ENCODE results near the gene AQP6. TPM values are rescaled to one million over a fixed set of nuclear protein-coding genes. Genes with fewer than 3 reads are reported as not detected.

AQP6 gene
- not detected for total RNA-seq

DNA sequence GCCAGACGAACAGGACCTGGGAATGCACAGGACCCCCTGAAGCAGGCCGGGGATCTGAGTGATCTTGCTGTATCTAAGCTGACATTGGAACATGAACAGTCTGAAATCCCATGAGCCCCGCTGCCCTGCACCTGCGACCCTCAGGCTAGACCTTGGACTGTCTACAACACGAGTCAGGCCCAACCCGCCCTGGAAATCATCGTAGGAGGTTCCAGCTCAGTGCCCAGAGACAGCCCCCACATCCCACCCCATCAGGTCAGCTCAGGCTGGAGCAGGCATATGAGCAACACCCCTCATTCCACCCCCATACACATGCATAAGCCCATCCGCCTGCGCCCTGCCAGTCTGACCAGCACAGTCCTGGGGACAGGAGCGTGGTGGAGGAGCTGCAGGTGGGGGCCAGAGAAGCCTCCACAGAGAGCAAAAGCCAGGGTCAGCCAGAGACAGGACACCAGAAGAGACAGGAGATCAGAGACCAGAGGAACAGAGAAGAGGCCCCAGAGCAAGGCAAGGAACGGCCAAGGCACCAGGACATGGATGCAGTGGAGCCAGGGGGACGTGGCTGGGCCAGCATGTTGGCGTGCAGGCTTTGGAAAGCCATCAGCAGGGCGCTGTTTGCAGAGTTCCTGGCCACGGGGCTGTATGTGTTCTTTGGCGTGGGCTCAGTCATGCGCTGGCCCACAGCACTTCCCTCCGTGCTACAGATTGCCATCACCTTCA is at the start of gene AQP6:
AQP6 (plus strand) TSS at position 307 of the 720 bp plus-strand sequence; CDS start at position 534, 227 bp downstream.
- Histone ChIP-seq H3K27ac (no peak within 1 kb of the TSS), H3K36me3 (no peaks in the 10 kb centered on the region), H3K9me3 (no peaks in the 10 kb centered on the region), H3K4me1 (peaks cover 9% of the 10 kb centered on the region), H3K27me3 (peaks cover 19% of the 10 kb centered on the region), H3K4me3 (no peak within 1 kb of the TSS)
- TF ChIP-seq POLR2A (IDR thresholded peaks at IDR 0.05) (no peak), POLR2AphosphoS5 (IDR thresholded peaks at IDR 0.05) (no peak), CTCF (IDR thresholded peaks at IDR 0.05) (no peak), EP300 (IDR thresholded peaks at IDR 0.05) (no peak)
- no peak for DNase-seq (ENCODE audit: low spot score in 2 of 2)
- WGBS: 85% methylated on average over 18 of the region's 18 CpGs

- Histone ChIP-seq H3K36me3 (no peaks in the 10 kb centered on the region), H3K27me3 (no peaks in the 10 kb centered on the region), H3K4me3 (no peak overlapping the region), H3K27ac (no peak overlapping the region), H3K4me1 (peaks cover 14% of the 10 kb centered on the region), H3K9me3 (no peaks in the 10 kb centered on the region)
- TF ChIP-seq CTCF (IDR thresholded peaks at IDR 0.05): no peak
- TF ChIP-seq EP300 (IDR thresholded peaks at IDR 0.05): no peak
- TF ChIP-seq POLR2AphosphoS5 (IDR thresholded peaks at IDR 0.05): no peak
- TF ChIP-seq POLR2A (IDR thresholded peaks at IDR 0.05): no peak
- no peak for DNase-seq (ENCODE audit: low spot score in 2 of 2)
- 81% methylated on average over 7 of the region's 7 CpGs for WGBS
Measured at GRCh38 chr12:49923035-49923644, 49.6 kb upstream of the AQP6 start.

DNA sequence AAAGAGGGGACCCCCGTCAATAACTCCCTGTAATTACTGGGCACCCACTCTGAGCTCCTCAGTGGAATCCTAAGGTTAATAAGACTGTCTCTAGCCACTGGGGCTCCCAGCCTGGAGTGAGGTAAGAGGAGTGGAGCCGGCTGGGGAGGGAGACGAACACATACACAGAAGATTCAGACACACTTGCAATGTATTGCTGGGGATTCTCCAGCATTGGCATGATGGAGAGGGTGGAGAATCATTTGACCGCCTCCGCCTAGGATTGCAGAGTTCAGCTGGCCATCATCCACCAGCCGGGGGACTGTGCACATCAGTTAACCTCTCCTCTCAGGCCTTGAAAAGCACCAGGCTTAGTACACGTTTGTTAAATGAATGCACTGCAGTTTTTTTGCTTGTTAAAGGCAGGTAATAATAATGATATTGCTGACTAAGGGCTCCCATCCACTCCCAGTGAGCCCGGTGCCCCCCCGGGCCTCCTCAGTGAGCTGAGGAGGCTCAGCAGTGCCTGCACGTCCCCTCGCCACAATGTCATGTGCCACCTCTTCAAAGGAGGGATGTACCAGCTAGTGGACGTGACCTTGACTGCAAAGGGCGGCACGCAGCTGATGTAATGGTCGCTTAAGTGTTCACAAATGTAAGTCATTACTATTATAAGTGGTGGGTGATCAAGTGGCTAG is 48.7 kb upstream of the AQP6 start:
- no peaks in the 10 kb centered on the region for H3K9me3 ChIP-seq
- 93% methylated on average over 13 of the region's 15 CpGs for WGBS
- TF ChIP-seq CTCF (IDR thresholded peaks at IDR 0.05): no peak
- no peak for TF ChIP-seq POLR2AphosphoS5 (IDR thresholded peaks at IDR 0.05)
- no peak for TF ChIP-seq EP300 (IDR thresholded peaks at IDR 0.05)
- no peak for TF ChIP-seq POLR2A (IDR thresholded peaks at IDR 0.05)
- H3K4me1 ChIP-seq: peaks cover 14% of the 10 kb centered on the region
- no peak overlapping the region for H3K27ac ChIP-seq
- H3K4me3 ChIP-seq: no peak overlapping the region
- peaks cover under 1% of the 10 kb centered on the region for H3K27me3 ChIP-seq
- DNase-seq (ENCODE audit: low spot score in 2 of 2): no peak
- no peaks in the 10 kb centered on the region for H3K36me3 ChIP-seq

DNA sequence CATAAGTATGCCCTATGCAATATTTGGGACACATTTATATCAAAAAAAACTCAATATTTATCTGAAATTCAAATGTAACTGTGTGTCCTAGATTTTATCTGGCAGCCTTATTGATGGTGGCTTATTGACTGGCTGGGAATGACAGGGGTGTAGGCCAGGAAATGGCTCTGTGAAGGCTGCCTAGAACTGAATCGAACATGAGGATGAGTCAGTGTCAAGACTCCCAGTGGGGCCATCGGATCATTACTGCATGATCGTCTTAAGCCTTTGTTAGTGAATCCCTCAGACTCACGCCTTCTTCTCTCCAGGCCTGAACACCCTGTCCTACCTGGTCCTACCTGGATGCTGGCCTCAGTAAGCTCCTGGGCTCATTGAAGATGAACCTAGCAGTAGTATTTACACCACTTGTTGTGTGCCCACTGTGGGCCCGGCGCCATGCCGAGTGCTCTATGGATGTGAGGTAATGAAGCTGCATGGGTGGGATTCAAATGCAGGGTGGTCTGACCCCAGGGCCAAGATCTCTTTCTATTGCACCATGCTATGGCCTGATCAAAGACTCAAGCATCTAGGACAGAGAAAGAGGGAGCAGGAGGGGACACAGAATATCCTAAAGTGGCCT is 48.0 kb upstream of the AQP6 start:
- WGBS: 67% methylated on average over 4 of the region's 7 CpGs

More for the DNA sequence above, 48.0 kb upstream of the AQP6 start:
- Histone ChIP-seq H3K9me3 (no peaks in the 10 kb centered on the region), H3K4me3 (no peak overlapping the region), H3K27me3 (peaks cover 3% of the 10 kb centered on the region), H3K4me1 (peaks cover 14% of the 10 kb centered on the region), H3K36me3 (no peaks in the 10 kb centered on the region), H3K27ac (no peak overlapping the region)
- DNase-seq (ENCODE audit: low spot score in 2 of 2): no peak
- no peak for TF ChIP-seq CTCF (IDR thresholded peaks at IDR 0.05)
- no peak for TF ChIP-seq POLR2A (IDR thresholded peaks at IDR 0.05)
- no peak for TF ChIP-seq POLR2AphosphoS5 (IDR thresholded peaks at IDR 0.05)
